Fibroblast of villous mesenchyme (primary cell): ENCODE results near the gene LATS2. TPM values are rescaled to one million over a fixed set of nuclear protein-coding genes. Genes with fewer than 3 reads are reported as not detected.

ENCODE experiments used
- DNase-seq: peaks from one replicate; pipeline ENCODE4 v3.0.0-alpha.2; 2010; ENCODE audit warnings: low read depth
- H3K4me3 ChIP-seq: 2 replicates; pipeline ENCODE4 v1.5.1; 2011; ENCODE audit warnings: low read depth, mild to moderate bottlenecking, low read length
- CTCF ChIP-seq: IDR thresholded peaks from 2 replicates; pipeline ENCODE4 v1.5.1; 2012; ENCODE audit warnings: low read depth, mild to moderate bottlenecking, low read length; ENCODE audit not compliant: insufficient read depth
- total RNA-seq: library from RNA; depleted of rRNA; stranded (reverse); fragments of >200 nt; gene quantifications from 2 replicates; pipeline ENCODE4 v1.2.3, GENCODE V29; 2012

LATS2 gene
- total RNA-seq, 1 donor, result 32.0 TPM

- no peak for TF ChIP-seq CTCF
- peak; percentile 87 for DNase-seq
- peak overlapping the region; percentile 7 for H3K4me3 ChIP-seq
Observed at GRCh38 chr13:21079761-21080592, 18.6 kb upstream of the LATS2 start.

GRCh38 chr13:21079221-21079620, 17.8 kb upstream of the LATS2 start:
- no peak for DNase-seq
- no peak for TF ChIP-seq CTCF
- no peak overlapping the region for H3K4me3 ChIP-seq

GRCh38 chr13:21078501-21078900, 17.1 kb upstream of the LATS2 start:
- TF ChIP-seq CTCF, result no peak
- no peak overlapping the region for H3K4me3 ChIP-seq
- peak; percentile 57 for DNase-seq

GRCh38 chr13:21077788-21078353, 16.5 kb upstream of the LATS2 start:
- H3K4me3 ChIP-seq, result no peak overlapping the region
- TF ChIP-seq CTCF, result no peak
- DNase-seq, result no peak

GRCh38 chr13:21077076-21077787, 15.8 kb upstream of the LATS2 start:
- no peak for TF ChIP-seq CTCF
- DNase-seq, result no peak

GRCh38 chr13:21076253-21076652, 14.9 kb upstream of the LATS2 start:
- no peak overlapping the region for H3K4me3 ChIP-seq
- no peak for TF ChIP-seq CTCF
- no peak for DNase-seq

More at GRCh38 chr13:21077076-21077787, 15.8 kb upstream of the LATS2 start:
- H3K4me3 ChIP-seq, result no peak overlapping the region
